Measurements from ENCODE around the gene TNFAIP8L1.

TNFAIP8L1 gene

DNA sequence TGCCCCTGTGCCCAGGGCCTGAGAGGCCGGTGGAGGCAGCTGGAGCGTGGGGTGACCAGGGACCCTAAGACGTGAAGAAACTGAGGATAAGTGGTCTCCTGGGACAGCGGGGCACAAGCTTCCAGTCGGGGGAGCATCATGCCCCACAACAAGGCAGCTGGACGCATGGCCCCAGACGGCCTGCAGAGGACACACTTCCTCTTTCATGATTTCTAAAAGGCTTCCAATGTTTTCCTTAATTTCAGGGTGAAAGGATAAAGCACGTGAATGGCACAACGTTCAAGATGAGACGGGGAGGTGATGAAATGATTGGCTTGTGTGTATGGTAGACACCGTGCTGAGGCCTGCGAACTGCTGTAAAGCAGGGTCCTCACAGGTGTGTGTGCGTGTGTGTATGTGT, 51.0 kb downstream of the TNFAIP8L1 start:
- Histone ChIP-seq H3K9me2 (replicated peaks; ENCODE audit: insufficient read depth, low read length) (no peaks in the 10 kb centered on the region), H4K20me1 (ENCODE audit: insufficient read depth, low read length) (no peaks in the 10 kb centered on the region), H3K79me2 (ENCODE audit: low read length) (no peaks in the 10 kb centered on the region), H3K4me1 (ENCODE audit: low read length) (no peaks in the 10 kb centered on the region), H3K36me3 (replicated peaks; ENCODE audit: insufficient read depth, low read length) (no peaks in the 10 kb centered on the region), H3K27me3 (replicated peaks; ENCODE audit: insufficient read depth, low read length) (no peaks in the 10 kb centered on the region), H3F3A (ENCODE audit: insufficient read depth, low read length) (no peaks in the 10 kb centered on the region), H3K9ac (ENCODE audit: low read length) (no peak overlapping the region), H3K27ac (ENCODE audit: low read length) (no peak overlapping the region), H2AFZ (ENCODE audit: low read length) (no peak overlapping the region), H3K4me2 (ENCODE audit: low read depth, low read length) (no peak overlapping the region), H3K9me3 (replicated peaks; ENCODE audit: insufficient read depth, low read length) (no peaks in the 10 kb centered on the region), H3K4me3 (ENCODE audit: low read length) (no peak overlapping the region)
- DNase-seq = no peak
- TF ChIP-seq EZH2phosphoT487 (IDR thresholded peaks at IDR 0.05; ENCODE audit: low read length) = no peak
- no peak for TF ChIP-seq EZH2 (optimal IDR thresholded peaks at IDR 0.05; ENCODE audit: low read depth, low read length)
- TF ChIP-seq, protein P1, sequence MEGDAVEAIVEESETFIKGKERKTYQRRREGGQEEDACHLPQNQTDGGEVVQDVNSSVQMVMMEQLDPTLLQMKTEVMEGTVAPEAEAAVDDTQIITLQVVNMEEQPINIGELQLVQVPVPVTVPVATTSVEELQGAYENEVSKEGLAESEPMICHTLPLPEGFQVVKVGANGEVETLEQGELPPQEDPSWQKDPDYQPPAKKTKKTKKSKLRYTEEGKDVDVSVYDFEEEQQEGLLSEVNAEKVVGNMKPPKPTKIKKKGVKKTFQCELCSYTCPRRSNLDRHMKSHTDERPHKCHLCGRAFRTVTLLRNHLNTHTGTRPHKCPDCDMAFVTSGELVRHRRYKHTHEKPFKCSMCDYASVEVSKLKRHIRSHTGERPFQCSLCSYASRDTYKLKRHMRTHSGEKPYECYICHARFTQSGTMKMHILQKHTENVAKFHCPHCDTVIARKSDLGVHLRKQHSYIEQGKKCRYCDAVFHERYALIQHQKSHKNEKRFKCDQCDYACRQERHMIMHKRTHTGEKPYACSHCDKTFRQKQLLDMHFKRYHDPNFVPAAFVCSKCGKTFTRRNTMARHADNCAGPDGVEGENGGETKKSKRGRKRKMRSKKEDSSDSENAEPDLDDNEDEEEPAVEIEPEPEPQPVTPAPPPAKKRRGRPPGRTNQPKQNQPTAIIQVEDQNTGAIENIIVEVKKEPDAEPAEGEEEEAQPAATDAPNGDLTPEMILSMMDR (IDR thresholded peaks at IDR 0.05; ENCODE audit: low read length) = no peak

DNA sequence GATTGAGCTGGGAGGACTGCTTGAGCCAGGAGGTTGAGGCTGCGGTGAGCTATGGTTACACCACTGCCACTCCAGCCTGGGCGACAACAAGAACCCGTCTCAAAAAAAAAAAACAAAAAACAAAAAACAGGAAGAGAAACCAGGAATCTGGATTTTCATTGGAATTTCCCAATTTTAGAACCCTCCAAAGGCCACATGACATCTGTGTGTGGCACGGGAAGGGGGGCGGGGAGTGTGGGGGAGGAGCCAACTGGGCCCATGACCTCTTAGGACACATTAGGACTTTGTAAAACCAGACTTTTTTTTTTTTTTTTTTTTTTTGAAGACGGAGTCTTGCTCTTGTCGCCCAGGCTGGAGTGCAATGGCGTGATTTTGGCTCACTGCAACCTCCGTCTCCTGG, 52.1 kb downstream of the TNFAIP8L1 start:
- Histone ChIP-seq H4K20me1 (ENCODE audit: insufficient read depth, low read length) (no peaks in the 10 kb centered on the region), H3K27me3 (replicated peaks; ENCODE audit: insufficient read depth, low read length) (no peaks in the 10 kb centered on the region), H3K4me2 (ENCODE audit: low read depth, low read length) (no peak overlapping the region), H3F3A (ENCODE audit: insufficient read depth, low read length) (no peaks in the 10 kb centered on the region), H3K79me2 (ENCODE audit: low read length) (no peaks in the 10 kb centered on the region), H3K9me2 (replicated peaks; ENCODE audit: insufficient read depth, low read length) (no peaks in the 10 kb centered on the region), H3K27ac (ENCODE audit: low read length) (no peak overlapping the region), H3K4me1 (ENCODE audit: low read length) (no peaks in the 10 kb centered on the region), H3K36me3 (replicated peaks; ENCODE audit: insufficient read depth, low read length) (no peaks in the 10 kb centered on the region), H2AFZ (ENCODE audit: low read length) (no peak overlapping the region), H3K4me3 (ENCODE audit: low read length) (no peak overlapping the region), H3K9me3 (replicated peaks; ENCODE audit: insufficient read depth, low read length) (no peaks in the 10 kb centered on the region), H3K9ac (ENCODE audit: low read length) (no peak overlapping the region)
- DNase-seq = no peak
- TF ChIP-seq EZH2 (optimal IDR thresholded peaks at IDR 0.05; ENCODE audit: low read depth, low read length) = no peak
- TF ChIP-seq, protein P1 (IDR thresholded peaks at IDR 0.05; ENCODE audit: low read length) = no peak
- no peak for TF ChIP-seq EZH2phosphoT487 (IDR thresholded peaks at IDR 0.05; ENCODE audit: low read length)

DNA sequence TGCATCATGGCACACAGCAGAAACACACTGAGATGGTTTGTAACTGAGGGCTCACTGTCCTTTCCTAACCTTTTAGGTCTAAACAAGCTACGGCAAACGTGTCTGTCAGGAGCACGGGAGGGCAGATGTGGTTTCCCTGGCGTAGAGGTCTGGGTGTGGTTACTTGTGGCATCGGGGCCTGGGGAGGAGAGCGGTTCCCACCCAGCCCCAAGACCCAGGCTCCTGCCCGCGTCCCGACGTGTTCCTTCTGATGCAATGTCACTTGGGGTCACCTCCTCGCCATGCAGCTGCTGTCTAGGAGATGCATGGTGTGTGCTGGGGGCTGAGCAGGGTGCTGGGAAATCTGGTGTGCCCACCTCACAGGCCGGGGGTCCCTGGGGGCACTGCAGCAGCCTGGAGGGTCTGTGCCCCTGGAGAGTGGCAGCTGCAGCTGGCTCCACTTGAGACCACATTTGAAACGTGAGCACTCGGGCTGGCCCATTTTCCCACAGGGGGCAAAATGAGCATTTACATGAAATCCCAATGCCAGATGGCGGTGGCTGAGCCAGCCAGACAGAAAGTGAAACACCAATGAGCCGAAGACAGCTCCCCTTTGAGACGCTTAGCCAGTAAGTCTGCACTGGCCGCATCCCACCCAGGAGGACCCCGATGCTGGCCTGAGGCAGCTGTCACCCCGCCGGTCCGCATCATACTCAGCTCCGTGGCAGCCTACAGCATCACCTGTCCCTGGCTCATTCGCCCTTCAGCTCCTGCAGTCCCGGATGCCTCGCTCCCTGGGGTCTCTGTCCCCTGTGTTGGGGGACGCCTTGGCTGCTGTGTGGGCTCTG, 53.1 kb downstream of the TNFAIP8L1 start:
- Histone ChIP-seq H3K9me2 (replicated peaks; ENCODE audit: insufficient read depth, low read length) (no peaks in the 10 kb centered on the region), H3K79me2 (ENCODE audit: low read length) (no peaks in the 10 kb centered on the region), H3K4me1 (ENCODE audit: low read length) (no peaks in the 10 kb centered on the region), H3K9me3 (replicated peaks; ENCODE audit: insufficient read depth, low read length) (no peaks in the 10 kb centered on the region), H3F3A (ENCODE audit: insufficient read depth, low read length) (no peaks in the 10 kb centered on the region), H4K20me1 (ENCODE audit: insufficient read depth, low read length) (no peaks in the 10 kb centered on the region), H3K27me3 (replicated peaks; ENCODE audit: insufficient read depth, low read length) (no peaks in the 10 kb centered on the region), H3K27ac (ENCODE audit: low read length) (no peak overlapping the region), H3K36me3 (replicated peaks; ENCODE audit: insufficient read depth, low read length) (no peaks in the 10 kb centered on the region), H3K4me2 (ENCODE audit: low read depth, low read length) (no peak overlapping the region), H3K9ac (ENCODE audit: low read length) (no peak overlapping the region), H2AFZ (ENCODE audit: low read length) (no peak overlapping the region), H3K4me3 (ENCODE audit: low read length) (no peak overlapping the region)
- no peak for DNase-seq
- TF ChIP-seq EZH2 (optimal IDR thresholded peaks at IDR 0.05; ENCODE audit: low read depth, low read length) (no peak), EZH2phosphoT487 (IDR thresholded peaks at IDR 0.05; ENCODE audit: low read length) (no peak)
- TF ChIP-seq, protein P1 (IDR thresholded peaks at IDR 0.05; ENCODE audit: low read length) = no peak
